ENCODE data around the gene OSBPL2. TPM values are rescaled to one million over a fixed set of nuclear protein-coding genes. Genes with fewer than 3 reads are reported as not detected.

Gene OSBPL2
- total and polyA plus RNA-seq, 4 experiments from 2014 or later = 14.8 to 84.4 (median 49.1) TPM

GRCh38 chr20:62332421-62332820, 94.1 kb downstream of the OSBPL2 start:
- ChIA-PET POLR2A (ENCODE audit: partially characterized antibody) (no interaction called here), CTCF (ENCODE audit: partially characterized antibody) (no interaction called here)
- H3K4me3 Mint-ChIP-seq = no peak overlapping the region
- no peaks in the 10 kb centered on the region for H3K4me1 ChIP-seq (ENCODE audit: insufficient read depth, low read length)
- no peaks in the 10 kb centered on the region for H3K27me3 ChIP-seq (ENCODE audit: insufficient read depth, low read length)
- no peaks in the 10 kb centered on the region for H3K9me3 Mint-ChIP-seq
- no peak overlapping the region for H3K27ac ChIP-seq (ENCODE audit: low read depth, low read length)
- peak in 1 of 5 donors; percentile 24 for DNase-seq
- no peaks in the 10 kb centered on the region for H3K36me3 Mint-ChIP-seq
- no peaks in the 10 kb centered on the region for H3K36me3 ChIP-seq (ENCODE audit: insufficient read depth, low read length)
- no peak overlapping the region for H3K27ac Mint-ChIP-seq
- no peak overlapping the region for H3K4me3 ChIP-seq (ENCODE audit: low read length in 2 of 2)
- peaks cover 0 to 5% (median 0%) of the 10 kb centered on the region in 4 donors for H3K4me1 Mint-ChIP-seq
- H3K27me3 Mint-ChIP-seq = peaks cover 1 to 4% of the 10 kb centered on the region in 2 donors
- H3K9me3 ChIP-seq (ENCODE audit: control insufficient read depth in 1 of 2, low read length in 2 of 2) = no peaks in the 10 kb centered on the region
- intact Hi-C loops (cut with micrococcal nuclease) = no loop called here

GRCh38 chr20:62332989-62333819, 94.9 kb downstream of the OSBPL2 start:
- no peaks in the 10 kb centered on the region for H3K36me3 Mint-ChIP-seq

GRCh38 chr20:62333820-62334595, 95.7 kb downstream of the OSBPL2 start:
- no peaks in the 10 kb centered on the region for H3K27me3 ChIP-seq (ENCODE audit: insufficient read depth, low read length)
- no peak overlapping the region for H3K27ac ChIP-seq (ENCODE audit: low read depth, low read length)
- no peaks in the 10 kb centered on the region for H3K4me1 ChIP-seq (ENCODE audit: insufficient read depth, low read length)
- Mint-ChIP-seq H3K9me3 (no peaks in the 10 kb centered on the region), H3K36me3 (no peaks in the 10 kb centered on the region), H3K4me1 (peaks cover 0 to 5% (median 0%) of the 10 kb centered on the region in 4 donors), H3K27me3 (peaks cover 1 to 4% of the 10 kb centered on the region in 2 donors), H3K27ac (no peak overlapping the region), H3K4me3 (no peak overlapping the region)
- CTCF ChIA-PET (ENCODE audit: partially characterized antibody) = no interaction called here
- H3K36me3 ChIP-seq (ENCODE audit: insufficient read depth, low read length) = no peaks in the 10 kb centered on the region
- intact Hi-C loops (cut with micrococcal nuclease) = no loop called here
- peak in 1 of 5 donors; percentile 3 for DNase-seq
- no peak overlapping the region for H3K4me3 ChIP-seq (ENCODE audit: low read length in 2 of 2)
- H3K9me3 ChIP-seq (ENCODE audit: control insufficient read depth in 1 of 2, low read length in 2 of 2) = no peaks in the 10 kb centered on the region
- POLR2A ChIA-PET (ENCODE audit: partially characterized antibody) = no interaction called here

More at GRCh38 chr20:62332989-62333819, 94.9 kb downstream of the OSBPL2 start:
- Histone ChIP-seq H3K4me3 (ENCODE audit: low read length in 2 of 2) (no peak overlapping the region), H3K9me3 (ENCODE audit: control insufficient read depth in 1 of 2, low read length in 2 of 2) (no peaks in the 10 kb centered on the region), H3K27me3 (ENCODE audit: insufficient read depth, low read length) (no peaks in the 10 kb centered on the region), H3K27ac (ENCODE audit: low read depth, low read length) (no peak overlapping the region), H3K4me1 (ENCODE audit: insufficient read depth, low read length) (no peaks in the 10 kb centered on the region), H3K36me3 (ENCODE audit: insufficient read depth, low read length) (no peaks in the 10 kb centered on the region)
- no peak overlapping the region for H3K4me3 Mint-ChIP-seq
- peaks cover 0 to 5% (median 0%) of the 10 kb centered on the region in 4 donors for H3K4me1 Mint-ChIP-seq
- H3K27me3 Mint-ChIP-seq = peaks cover 1 to 4% of the 10 kb centered on the region in 2 donors
- ChIA-PET POLR2A (ENCODE audit: partially characterized antibody) (no interaction called here), CTCF (ENCODE audit: partially characterized antibody) (no interaction called here)
- DNase-seq = peak in 1 of 5 donors; percentile 21
- H3K27ac Mint-ChIP-seq = no peak overlapping the region
- intact Hi-C loops (cut with micrococcal nuclease) = no loop called here
- H3K9me3 Mint-ChIP-seq = no peaks in the 10 kb centered on the region

GRCh38 chr20:62334881-62335280, 96.6 kb downstream of the OSBPL2 start:
- peaks cover 6 to 9% of the 10 kb centered on the region in 2 donors for H3K27me3 Mint-ChIP-seq
- no peaks in the 10 kb centered on the region for H3K36me3 Mint-ChIP-seq
- H3K4me3 Mint-ChIP-seq = no peak overlapping the region
- CTCF ChIA-PET (ENCODE audit: partially characterized antibody) = no interaction called here
- peaks cover 0 to 5% (median 0%) of the 10 kb centered on the region in 4 donors for H3K4me1 Mint-ChIP-seq
- no peak overlapping the region for H3K27ac ChIP-seq (ENCODE audit: low read depth, low read length)
- no peak overlapping the region for H3K4me3 ChIP-seq (ENCODE audit: low read length in 2 of 2)
- H3K27me3 ChIP-seq (ENCODE audit: insufficient read depth, low read length) = no peaks in the 10 kb centered on the region
- no peaks in the 10 kb centered on the region for H3K36me3 ChIP-seq (ENCODE audit: insufficient read depth, low read length)
- intact Hi-C loops (cut with micrococcal nuclease) = no loop called here
- POLR2A ChIA-PET (ENCODE audit: partially characterized antibody) = no interaction called here
- no peak overlapping the region for H3K27ac Mint-ChIP-seq
- H3K4me1 ChIP-seq (ENCODE audit: insufficient read depth, low read length) = no peaks in the 10 kb centered on the region
- no peaks in the 10 kb centered on the region for H3K9me3 ChIP-seq (ENCODE audit: control insufficient read depth in 1 of 2, low read length in 2 of 2)
- H3K9me3 Mint-ChIP-seq = no peaks in the 10 kb centered on the region
- peak in 1 of 5 donors; percentile 33 for DNase-seq

GRCh38 chr20:62335532-62335931, 97.2 kb downstream of the OSBPL2 start:
- H3K36me3 Mint-ChIP-seq = no peaks in the 10 kb centered on the region
- no peaks in the 10 kb centered on the region for H3K36me3 ChIP-seq (ENCODE audit: insufficient read depth, low read length)

GRCh38 chr20:62336329-62336728, 98.0 kb downstream of the OSBPL2 start:
- Mint-ChIP-seq H3K4me1 (peaks cover 0 to 5% (median 0%) of the 10 kb centered on the region in 4 donors), H3K27ac (no peak overlapping the region), H3K27me3 (peaks cover 8 to 11% of the 10 kb centered on the region in 2 donors), H3K36me3 (no peaks in the 10 kb centered on the region), H3K4me3 (no peak overlapping the region), H3K9me3 (no peaks in the 10 kb centered on the region)
- Histone ChIP-seq H3K4me3 (ENCODE audit: low read length in 2 of 2) (no peak overlapping the region), H3K27ac (ENCODE audit: low read depth, low read length) (no peak overlapping the region), H3K4me1 (ENCODE audit: insufficient read depth, low read length) (no peaks in the 10 kb centered on the region), H3K36me3 (ENCODE audit: insufficient read depth, low read length) (no peaks in the 10 kb centered on the region), H3K27me3 (ENCODE audit: insufficient read depth, low read length) (no peaks in the 10 kb centered on the region), H3K9me3 (ENCODE audit: control insufficient read depth in 1 of 2, low read length in 2 of 2) (no peaks in the 10 kb centered on the region)
- intact Hi-C loops (cut with micrococcal nuclease) = no loop called here
- CTCF ChIA-PET (ENCODE audit: partially characterized antibody) = no interaction called here
- POLR2A ChIA-PET (ENCODE audit: partially characterized antibody) = no interaction called here
- DNase-seq = peak in 1 of 5 donors; percentile 26

More at GRCh38 chr20:62335532-62335931, 97.2 kb downstream of the OSBPL2 start:
- Histone ChIP-seq H3K4me3 (ENCODE audit: low read length in 2 of 2) (no peak overlapping the region), H3K27me3 (ENCODE audit: insufficient read depth, low read length) (no peaks in the 10 kb centered on the region), H3K4me1 (ENCODE audit: insufficient read depth, low read length) (no peaks in the 10 kb centered on the region), H3K27ac (ENCODE audit: low read depth, low read length) (no peak overlapping the region), H3K9me3 (ENCODE audit: control insufficient read depth in 1 of 2, low read length in 2 of 2) (no peaks in the 10 kb centered on the region)
- H3K4me3 Mint-ChIP-seq = no peak overlapping the region
- H3K4me1 Mint-ChIP-seq = peaks cover 0 to 5% (median 0%) of the 10 kb centered on the region in 4 donors
- no peaks in the 10 kb centered on the region for H3K9me3 Mint-ChIP-seq
- peaks cover 8 to 11% of the 10 kb centered on the region in 2 donors for H3K27me3 Mint-ChIP-seq
- DNase-seq = peak in 1 of 5 donors; percentile 24
- intact Hi-C loops (cut with micrococcal nuclease) = no loop called here
- CTCF ChIA-PET (ENCODE audit: partially characterized antibody) = no interaction called here
- H3K27ac Mint-ChIP-seq = peak overlapping the region in 1 of 7 donors; percentile 65
- POLR2A ChIA-PET (ENCODE audit: partially characterized antibody) = no interaction called here

GRCh38 chr20:62336775-62337557, 98.6 kb downstream of the OSBPL2 start:
- DNase-seq = peak in 1 of 5 donors; percentile 15
- intact Hi-C loops (cut with micrococcal nuclease) = no loop called here
- Histone ChIP-seq H3K9me3 (ENCODE audit: control insufficient read depth in 1 of 2, low read length in 2 of 2) (no peaks in the 10 kb centered on the region), H3K4me1 (ENCODE audit: insufficient read depth, low read length) (no peaks in the 10 kb centered on the region), H3K36me3 (ENCODE audit: insufficient read depth, low read length) (no peaks in the 10 kb centered on the region), H3K27ac (ENCODE audit: low read depth, low read length) (no peak overlapping the region), H3K4me3 (ENCODE audit: low read length in 2 of 2) (no peak overlapping the region), H3K27me3 (ENCODE audit: insufficient read depth, low read length) (no peaks in the 10 kb centered on the region)
- Mint-ChIP-seq H3K27me3 (peaks cover 9 to 11% of the 10 kb centered on the region in 2 donors), H3K4me3 (no peak overlapping the region), H3K9me3 (no peaks in the 10 kb centered on the region), H3K36me3 (no peaks in the 10 kb centered on the region), H3K27ac (no peak overlapping the region), H3K4me1 (peaks cover 0 to 5% (median 0%) of the 10 kb centered on the region in 4 donors)
- POLR2A ChIA-PET (ENCODE audit: partially characterized antibody) = no interaction called here
- CTCF ChIA-PET (ENCODE audit: partially characterized antibody) = no interaction called here

Data from CD4-positive, alpha-beta memory T cell (primary cell).